DMS153 treated with DMSO at 0.1 percent for 48 hours (cell line): ENCODE data around the gene SV2C.
"Not testable (repeated sequence)": the region's sequence is repeated elsewhere in the genome, so short reads cannot be mapped to it uniquely, and the experiment has no call there.

Experiments
- DNase-seq: peaks from one replicate; lab custom pipeline; 2025; ENCODE audit not compliant: unreplicated experiment; lab: John Stamatoyannopoulos, UW

Gene SV2C

DNA sequence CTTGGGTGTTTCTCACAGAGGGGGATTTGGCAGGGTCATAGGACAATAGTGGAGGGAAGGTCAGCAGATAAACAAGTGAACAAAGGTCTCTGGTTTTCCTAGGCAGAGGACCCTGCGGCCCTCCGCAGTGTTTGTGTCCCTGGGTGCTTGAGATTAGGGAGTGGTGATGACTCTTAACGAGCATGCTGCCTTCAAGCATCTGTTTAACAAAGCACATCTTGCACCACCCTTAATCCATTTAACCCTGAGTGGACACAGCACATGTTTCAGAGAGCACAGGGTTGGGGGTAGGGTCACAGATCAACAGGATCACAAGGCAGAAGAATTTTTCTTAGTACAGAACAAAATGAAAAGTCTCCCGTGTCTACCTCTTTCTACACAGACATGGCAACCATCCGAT, 252.3 kb downstream of the SV2C start:
- not testable (repeated sequence) for DNase-seq

DNA sequence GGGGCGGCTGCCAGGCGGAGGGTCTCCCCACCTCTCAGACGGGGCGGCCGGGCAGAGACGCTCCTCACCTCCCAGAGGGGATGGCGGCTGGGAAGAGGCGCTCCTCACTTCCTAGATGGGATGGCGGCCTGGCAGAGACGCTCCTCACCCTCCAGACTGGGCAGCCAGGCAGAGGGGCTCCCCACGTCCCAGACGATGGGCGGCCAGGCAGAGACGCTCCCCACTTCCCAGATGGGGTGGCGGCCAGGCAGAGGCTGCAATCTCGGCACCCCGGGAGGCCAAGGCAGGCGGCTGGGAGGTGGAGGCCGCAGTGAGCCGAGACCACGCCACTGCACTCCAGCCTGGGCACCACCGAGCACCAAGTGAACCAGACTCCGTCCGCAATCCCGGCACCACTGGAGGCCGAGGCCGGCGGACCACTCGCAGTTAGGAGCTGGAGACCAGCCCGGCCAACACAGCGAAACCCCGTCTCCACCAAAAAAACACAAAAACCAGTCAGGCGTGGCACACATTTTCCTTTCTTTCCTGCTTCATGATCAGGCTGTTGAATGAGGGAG, 253.1 kb downstream of the SV2C start:
- DNase-seq = not testable (repeated sequence)

DNA sequence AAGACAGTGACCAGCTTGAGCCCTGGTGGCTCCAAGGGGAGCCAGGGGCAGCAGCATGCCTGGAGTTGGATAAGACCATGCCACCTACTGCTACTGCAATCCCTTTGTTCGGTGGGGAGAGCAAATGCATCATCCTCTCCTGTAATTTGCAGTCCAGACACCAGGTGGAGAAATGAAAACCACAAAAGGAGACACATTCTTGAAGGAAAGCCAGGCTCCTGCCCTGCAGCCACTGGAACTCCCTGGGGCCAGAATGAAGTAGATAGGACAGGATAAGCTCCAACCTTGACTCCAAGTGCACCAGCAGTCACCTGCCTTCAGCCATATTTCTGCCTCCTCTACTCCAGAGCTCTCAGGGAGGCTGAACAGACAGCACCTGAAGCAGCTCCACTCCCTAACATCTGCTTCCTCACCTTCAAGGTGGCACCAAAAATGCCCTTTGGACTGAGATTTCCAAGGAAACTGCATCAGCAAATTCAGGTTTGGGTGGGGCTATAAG, 254.8 kb downstream of the SV2C start:
- peak; percentile 5 for DNase-seq

DNA sequence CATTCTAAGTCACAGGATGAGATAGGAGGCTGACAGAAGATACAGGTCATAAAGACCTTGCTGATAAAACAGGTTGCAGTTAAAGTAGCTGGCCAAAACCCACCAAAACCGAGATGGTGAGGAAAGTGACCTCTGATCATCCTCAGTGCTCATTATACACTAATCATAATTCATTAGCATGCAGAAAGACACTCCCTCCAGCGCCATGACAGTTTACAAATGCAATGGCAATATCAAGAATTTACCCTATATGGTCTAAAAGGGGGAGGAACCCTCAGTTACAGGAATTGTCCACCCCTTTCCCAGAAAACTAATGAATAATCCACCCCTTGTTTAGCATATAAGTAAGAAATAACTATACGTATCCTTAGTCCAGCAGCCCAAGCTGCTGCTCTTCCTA, 256.7 kb downstream of the SV2C start:
- DNase-seq = no peak

DNA sequence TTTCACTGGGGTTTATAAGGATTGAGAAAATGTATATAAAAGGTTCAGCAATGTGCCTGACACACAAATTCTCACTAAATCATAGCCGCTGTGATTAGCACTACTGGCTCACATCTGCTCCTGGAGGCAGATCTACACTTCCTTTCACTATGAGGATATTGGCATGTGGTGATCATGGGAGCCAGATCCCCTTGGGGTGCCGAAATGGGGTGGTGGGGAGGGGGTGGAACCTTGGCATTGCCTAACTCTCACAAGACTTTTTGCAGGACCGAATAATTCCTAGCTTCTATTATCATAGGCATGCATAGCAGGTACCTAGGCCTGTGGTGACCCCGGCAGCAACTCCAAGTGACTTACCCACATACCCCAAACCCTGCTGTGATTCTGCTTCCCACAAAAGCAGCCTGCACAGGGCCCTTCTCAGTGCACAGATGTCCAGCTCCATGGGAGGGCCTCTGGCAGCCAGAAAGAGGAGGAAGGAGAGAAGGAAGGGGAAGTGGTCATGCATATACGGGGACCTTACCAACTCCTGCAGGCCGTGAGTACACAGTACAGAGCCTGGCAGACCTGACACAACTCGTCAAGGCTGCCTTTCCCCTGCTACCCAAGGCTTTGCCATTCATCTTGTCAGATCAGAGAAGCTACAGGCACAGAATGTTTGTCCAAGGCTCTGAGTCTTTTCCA, 258.6 kb downstream of the SV2C start:
- DNase-seq = no peak

DNA sequence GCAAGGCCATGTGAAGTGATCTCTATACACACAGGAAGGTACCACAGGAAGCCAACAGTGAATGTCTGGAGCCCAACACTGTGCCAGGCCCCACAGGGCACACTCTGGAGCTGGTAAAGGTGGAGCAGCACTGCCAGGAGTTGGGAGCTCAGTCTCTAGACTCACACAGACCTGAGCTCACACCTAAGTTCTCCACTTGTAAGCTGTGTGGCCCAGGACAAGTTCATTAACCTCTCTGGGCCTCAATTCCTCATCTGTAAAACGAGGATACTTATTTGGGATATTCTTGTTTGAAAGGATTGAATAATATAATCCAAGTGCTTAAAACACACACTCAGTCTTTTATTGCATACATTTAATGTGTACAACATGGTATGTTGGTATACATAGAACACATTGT, 259.3 kb downstream of the SV2C start:
- no peak for DNase-seq

DNA sequence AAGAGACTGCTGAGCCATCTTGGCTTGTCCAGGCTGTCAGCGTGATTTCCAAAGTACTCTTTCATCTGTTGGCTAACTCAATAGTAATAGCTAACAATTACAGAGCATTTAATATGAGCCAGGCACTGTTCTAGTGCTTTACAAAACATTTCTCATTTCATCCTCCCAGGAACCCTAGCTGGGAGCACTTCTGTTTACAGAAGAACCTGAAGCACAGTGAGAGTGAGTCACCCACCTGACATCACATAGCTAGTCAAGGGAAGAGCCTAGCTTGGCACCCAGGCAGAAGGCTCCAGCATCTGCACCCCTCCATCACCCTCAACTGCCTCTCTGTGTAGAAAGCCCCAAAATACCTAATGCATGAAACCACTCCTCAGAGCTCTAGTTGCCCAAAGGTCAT, 262.4 kb downstream of the SV2C start:
- DNase-seq = no peak

DNA sequence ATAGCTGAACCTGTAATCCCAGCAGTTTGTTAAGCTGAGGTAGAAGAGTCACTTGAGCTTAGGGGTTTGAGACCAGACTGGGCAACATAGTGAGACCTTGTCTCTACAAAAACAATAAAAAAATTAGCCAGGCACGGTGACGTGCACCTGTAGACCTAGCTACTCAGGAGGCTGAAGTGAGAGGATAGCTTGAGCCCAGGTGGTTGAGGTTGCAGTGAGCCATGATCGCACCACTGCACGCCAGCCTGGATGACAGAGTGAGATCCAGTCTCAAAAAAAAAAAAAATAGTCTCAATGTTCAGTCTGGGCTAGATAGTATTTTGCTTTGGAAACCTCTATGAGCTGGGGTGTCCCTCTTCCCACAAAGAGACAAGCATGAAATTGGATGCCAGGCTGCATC, 268.0 kb downstream of the SV2C start:
- DNase-seq = no peak

DNA sequence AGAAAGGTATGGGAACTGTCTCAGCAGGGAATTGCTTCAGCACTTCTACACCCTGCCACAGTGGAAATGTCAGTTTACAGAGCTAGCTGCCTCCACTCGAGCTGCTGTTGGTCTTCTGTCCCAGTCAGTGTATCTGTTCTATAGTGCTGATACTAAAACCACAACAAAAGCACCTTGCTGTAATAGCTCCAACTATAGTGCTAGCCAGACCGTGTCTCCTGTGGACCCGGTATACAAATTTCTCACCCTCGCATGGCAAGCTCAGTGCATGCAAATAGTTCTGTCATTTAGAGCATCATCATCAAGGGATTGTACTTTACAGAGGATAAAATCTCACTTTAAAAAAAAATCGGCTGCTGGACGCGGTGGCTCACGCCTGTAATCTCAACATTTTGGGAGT, 268.4 kb downstream of the SV2C start:
- DNase-seq = no peak

DNA sequence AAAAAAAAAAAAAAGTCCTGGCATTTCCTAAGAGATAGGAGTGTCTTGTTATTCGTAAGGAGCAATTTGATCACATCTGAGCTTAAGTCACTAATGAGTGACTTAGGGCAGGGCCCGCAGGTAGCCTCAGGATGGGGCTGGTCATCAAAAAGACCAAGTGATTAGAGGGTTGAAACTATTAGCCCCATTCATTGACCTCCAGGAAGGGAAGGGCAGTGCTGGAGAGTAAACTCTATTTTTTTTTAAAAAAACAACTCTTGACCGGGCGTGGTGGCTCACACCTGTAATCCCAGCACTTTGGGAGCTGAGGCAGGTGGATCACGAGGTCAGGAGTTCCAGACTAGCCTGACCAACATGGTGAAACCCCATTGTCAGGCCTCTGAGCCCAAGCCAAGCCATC, 273.7 kb downstream of the SV2C start:
- DNase-seq = no peak

DNA sequence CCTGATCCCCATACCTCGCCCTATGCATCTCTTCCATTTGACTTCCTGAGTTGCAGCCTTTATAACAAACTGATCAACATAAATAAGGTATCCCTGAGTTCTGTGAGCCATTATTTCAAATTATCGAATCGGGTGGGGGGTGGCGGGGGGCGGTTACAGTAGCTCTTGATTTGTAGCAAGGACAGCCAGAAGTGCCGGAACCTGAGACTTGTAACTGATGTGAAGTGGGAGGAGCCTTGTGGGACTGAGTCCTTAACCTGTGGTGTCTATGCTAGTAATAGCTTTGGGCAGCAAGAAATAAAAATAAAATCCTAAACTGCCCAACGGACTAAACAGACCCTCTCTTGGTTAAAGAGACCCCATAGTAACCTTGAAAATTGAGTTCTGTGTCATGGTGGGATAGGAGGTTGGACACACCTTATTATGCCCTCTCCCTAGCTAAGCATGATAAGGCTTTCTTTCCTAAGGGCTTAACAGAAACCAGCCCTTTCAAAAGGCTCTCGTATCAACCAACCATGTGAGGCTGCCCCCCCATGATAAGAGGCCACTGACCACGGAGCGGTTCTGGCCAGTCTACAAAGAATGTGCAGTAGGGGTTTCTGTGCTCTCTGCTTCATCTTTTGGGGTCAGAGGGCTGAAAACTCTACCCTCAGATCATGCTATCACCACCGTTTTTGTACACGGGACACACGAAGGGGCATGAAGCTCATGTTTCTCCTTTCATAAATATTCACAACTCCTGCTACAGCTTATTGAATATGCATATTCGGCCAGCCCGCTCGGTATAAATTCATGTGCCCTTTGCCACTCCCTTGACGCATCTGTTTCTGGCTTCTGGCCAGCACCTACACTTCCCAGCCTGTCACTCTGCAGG, 280.4 kb downstream of the SV2C start:
- no peak for DNase-seq

DNA sequence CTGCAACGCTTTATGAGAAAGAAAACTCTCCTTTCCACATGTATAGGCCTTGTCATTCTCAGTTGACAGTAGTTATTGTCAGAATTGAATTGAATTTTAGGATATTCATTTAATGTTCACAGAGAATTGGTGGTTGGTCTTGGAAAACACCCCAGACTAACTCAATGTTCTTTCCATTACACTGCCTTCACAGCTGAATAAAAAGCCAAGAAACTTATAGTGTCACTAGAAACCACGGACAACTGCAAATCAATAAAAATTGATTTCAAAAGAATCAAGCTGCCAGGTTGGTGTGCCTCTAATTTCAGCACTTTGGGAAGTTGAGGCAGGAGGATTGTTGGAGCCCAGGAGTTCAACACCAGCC, 281.0 kb downstream of the SV2C start:
- DNase-seq = no peak

DNA sequence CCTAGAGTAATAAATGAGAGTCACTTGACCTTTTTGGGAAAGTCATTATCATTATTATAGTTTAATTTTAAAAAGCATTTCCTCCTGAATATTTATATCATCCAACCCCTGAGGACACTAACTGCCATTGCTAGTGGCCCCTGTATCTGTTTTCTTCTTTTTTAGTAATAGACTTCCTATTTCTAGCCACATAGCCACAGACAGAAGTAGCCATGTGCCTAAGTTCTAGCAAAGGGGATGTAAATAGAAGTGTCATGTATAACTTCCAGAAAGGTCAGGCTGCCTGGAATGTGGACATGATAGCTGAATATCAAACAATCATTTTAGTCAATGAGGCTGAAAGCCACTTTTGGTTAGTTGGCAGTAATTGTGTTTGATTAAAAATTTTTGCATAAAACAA, 282.4 kb downstream of the SV2C start:
- no peak for DNase-seq

DNA sequence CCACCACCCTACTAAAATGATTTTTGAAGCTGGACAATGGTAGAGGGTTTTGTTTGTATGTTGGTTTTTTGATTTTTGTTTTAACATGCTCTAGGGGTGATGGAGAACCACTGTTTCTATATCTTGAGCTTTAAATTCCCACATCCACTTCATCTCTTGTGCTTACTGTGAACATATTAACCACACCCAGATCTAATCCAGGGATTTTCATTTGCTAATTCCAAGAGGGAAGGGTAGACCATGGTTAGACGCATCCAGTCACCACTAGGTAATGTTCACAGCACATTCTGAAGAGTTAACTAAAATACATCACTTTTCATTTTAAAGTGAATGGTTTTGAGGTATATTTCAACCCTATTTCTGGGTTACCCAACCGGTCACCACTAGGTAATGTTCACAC, 283.4 kb downstream of the SV2C start:
- no peak for DNase-seq

DNA sequence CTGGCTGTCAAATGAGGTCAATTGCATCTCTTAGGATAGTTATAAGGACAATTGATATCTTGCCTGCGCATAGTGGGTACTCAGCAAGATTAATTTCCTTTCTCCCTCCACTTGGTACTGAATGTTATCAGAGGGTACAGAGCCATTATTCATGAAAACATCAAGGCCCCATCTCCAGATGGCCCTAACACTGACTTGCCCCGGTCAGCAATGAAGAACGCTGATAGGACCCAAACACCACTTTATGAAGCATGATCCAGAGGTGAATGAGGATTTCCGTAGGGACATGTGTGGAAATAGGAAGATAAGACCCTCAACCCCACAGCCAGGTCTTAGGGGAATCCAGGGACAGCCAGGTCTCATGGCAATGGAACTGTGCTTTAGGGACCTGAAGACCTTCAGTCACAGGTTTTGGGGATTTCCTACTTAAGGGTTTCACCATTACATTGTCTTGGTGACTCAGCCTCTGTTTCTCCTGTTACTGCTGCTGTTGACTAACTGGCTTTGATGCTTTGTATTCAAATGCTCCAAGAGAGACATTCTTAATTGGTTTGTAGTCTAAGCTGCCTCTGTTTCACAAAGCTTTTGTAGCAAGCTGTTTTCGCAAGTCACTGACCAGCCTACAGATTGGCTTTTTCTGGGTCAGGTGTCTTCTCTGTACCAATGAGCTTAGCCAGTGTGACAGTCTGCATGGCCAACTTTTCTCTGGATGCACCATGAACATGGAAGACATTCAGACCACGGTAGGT, 284.6 kb downstream of the SV2C start:
- DNase-seq = no peak

DNA sequence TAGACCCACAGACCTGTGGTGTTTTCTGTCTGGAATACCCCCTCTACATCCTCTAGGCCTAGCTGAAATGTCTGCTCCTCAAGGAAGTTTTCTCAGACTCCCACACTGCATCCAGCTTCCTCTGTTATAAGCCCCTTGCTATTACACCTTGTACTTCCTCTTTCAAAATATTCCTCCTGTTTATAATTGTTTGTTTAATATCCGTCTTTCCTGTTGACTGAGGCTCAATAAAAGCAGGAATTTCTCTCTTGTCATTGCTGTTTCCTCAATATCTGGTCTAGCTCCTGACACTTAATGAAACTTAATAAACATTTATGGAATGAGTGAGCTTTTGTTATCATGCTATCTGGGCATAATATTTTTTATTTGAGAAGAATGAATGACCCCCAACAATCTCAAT, 285.8 kb downstream of the SV2C start:
- DNase-seq = no peak

DNA sequence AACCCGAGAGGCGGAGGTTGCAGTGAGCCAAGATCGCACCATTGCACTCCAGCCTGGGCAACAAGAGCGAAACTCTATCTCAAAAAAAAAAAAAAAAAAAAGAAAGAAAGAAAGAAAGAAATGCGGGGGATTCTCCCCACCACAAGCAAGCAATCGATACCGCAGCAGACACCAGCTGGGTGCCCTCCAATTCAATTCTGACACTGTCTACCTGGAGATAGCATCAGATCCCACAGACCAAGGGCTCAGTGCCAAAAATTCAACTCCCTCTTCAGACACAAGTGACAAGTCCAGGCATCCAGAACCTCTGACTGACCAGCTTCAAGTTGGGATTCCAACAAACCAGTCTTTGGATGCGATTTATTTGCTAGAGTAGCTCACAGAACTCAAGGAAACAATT, 286.5 kb downstream of the SV2C start:
- DNase-seq = not testable (repeated sequence)

DNA sequence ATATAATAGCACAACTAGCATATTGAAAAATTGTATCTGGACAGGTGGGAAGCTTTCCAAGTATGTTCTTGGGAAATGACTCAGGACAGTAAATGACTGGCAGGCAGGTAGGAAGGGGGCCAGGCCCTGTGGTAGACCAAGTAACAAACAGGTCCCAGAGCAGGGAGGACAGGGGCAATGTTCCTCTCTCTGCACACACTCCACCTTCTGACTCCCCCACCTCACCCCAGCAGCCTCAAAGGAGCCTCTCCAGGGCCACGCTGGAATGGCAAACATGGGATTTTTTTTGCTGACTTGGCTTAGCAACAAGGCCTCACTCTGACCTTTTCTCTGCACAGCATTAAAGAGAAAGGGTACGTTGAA, 288.8 kb downstream of the SV2C start:
- no peak for DNase-seq

DNA sequence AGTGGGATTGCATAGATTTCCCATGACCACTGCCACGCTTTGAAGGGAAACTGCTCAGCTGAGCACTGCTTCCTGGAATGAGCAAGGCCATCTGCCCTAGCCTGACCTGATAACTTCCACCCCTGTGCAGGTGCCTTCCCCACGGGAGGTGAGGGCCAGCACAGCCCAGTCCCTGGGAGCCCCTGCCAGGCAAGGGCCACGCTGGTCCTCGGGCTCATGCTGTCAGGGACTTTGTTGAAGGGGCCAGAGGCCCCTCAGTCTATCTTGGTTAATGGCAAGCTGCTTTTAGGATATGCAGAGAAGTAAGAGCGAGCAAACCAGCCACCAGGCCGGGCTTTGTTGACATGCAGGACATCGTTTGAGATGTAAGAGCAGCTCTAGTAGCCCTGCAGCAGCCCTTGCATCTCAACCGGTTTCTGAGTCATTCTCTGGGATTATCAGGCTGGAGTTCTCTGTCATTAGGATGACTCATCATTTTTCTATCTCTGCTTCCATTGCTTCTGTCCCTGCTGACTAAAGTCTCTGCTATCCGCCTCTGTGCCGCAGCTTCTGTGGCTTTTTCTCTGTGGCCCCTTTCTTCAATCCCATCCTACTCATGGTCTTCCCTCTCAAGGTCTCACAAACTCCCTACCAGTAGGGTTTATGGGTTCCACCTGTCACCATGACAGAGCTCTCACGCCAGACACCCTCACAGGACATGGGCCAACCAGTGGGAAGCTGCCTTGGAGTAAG, 289.3 kb downstream of the SV2C start:
- DNase-seq = no peak

DNA sequence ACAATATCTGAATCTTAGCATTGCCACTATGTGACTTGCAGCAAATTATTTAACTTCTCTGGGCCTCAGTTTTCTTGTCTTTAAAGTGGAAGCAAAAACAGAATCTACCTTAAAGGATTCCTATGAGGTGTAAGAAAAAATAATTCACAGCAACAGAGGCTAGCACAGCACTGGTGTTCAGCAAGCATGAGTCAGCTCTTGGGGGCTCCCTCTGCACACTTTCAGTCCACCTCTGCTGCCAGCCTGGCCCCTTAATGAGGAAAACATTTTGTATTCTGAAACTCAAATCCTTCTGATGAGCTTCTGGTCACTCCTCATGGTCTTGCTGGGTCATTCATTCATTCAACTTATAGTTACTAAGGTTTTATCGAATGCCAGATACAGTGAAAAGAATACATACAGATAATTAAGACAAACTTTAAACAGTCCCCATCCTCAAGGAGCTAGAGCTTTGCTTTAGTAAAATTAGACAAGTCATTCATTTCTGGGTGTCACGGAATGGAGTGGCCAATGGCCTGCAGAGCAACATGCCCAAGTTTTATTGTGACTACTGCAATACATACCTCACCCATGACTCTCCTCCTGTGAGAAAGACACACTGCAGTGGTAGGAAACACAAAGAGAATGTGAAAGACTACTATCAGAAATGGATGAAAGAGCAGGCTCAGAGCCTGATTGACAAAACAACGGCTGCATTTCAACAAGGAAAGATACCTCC, 293.1 kb downstream of the SV2C start:
- no peak for DNase-seq
